GM21381 (cell line): ENCODE measurements around the gene TSC22D3.
A peak's percentile ranks its signal among the peaks of the same experiment; 100 is the strongest.

Experiments used
- ATAC-seq: cut with Tn5 transposase; IDR thresholded peaks from one replicate; pipeline ENCODE4 v1.9.1; 2021; ENCODE audit warnings: mild to moderate bottlenecking, moderate library complexity; ENCODE audit not compliant: unreplicated experiment

TSC22D3 gene

DNA sequence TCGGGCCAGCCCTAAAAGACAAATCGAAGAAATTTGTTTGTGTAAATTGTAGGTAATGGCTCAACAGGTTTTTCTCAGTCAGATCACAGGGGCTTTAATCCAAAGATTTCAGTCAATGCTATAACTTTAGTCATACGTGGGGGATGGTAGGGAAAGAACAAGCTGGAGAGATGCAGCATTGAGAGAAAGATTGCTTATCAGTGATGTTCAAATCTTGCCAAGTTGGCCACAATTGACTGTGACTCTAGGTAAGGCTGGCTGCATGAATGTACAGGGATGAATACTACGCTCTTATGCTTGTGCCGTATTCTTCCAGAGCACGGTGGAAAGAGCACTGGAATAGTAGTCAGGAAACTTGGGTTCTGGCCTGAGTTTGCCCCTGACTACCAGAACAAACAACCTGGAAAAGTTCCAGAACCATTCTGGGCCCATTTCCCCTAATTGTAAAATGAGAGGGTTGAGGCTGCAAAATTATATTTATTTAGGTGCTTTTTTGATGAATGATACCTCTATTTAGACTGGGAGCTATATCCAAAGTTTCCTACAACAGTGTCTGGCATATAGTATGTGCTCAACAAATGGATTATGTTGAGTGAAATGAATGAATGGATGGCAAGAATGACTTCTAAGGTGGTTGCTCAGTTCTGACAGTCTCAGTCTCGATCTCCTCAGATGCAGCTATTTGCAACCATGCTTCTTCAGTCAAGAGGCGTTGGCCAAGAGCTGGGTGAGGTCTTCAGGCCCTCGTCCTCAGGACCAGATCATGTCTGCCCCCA lies 44.4 kb downstream of the TSC22D3 start:
- ATAC-seq: no peak

GRCh38 chrX:107730298-107730655 lies 45.3 kb downstream of the TSC22D3 start:
- ATAC-seq: no peak

GRCh38 chrX:107729558-107730297 lies 45.9 kb downstream of the TSC22D3 start:
- ATAC-seq: no peak

DNA sequence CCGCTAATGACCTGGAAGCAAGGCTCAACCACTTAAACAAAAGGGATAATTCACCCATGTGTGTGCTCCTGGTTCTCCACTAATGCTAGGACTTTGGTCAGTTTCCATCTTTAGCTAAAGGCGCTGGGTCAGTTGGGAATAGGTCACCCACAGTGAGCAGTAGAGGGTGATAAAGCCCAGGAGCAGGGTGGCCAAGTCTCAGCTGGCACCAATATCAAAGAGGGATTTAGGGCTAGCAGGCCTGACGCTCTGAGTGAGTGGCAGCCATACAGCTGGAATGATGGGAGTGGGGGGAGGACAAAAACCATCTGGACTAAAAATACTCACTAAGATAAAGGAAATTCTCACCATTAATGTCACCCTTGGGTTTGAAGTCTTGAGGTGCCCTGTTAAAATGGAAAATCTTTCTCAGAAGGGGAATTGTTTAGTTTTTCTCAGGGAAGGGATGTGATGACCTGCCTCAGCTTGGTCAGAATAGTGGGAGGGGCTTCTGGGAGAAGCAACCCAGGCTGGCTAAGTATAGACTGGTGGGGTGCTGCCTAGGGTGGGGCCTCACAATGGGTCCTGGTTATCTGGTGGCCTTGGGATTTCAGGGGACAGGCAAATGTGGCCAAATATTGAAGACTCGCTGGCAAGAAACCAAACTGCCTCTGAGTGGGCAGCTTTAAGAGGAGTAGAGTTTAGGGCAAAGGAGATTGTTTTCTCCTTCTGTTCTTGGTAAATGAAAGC lies 47.1 kb downstream of the TSC22D3 start:
- ATAC-seq: no peak

GRCh38 chrX:107726816-107727534 lies 48.6 kb downstream of the TSC22D3 start:
- ATAC-seq: no peak

DNA sequence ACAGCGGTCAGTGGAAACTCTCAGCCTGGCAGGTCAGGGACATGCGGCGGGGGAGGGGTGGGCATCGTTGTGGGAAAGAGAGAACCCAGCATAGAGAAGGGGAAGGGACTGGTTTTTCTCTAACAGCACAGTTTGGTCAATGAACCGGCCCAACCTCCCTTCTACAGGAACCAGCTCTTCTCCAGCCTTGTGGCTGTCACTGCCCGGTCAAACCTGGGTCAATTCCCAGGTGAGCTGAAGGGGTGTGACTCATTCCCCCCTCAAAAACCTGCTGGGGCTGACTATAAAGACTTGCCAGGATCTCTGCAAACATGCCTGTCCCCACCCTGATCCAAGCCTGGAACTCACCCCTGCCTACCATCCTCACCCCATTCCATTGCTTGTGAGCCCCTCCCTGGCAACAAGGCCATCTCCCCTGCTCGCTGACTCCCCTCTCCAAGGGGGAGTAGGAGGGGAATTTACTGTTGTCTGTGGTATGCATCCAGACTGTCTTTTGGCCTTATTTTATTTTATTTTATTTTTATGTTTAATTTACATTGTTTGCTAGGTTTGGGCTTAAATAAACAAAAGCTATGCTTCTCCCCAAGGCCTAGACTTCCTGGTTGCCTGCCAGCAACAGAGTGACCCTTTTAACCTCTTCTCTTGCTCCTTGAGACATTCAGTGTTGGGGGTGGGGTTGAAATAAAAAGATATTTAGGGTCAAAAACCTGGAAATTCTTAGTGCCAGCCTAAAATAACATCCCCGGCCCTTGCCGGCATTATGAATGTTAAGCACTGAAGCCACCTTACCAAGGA lies 49.6 kb downstream of the TSC22D3 start:
- no peak for ATAC-seq

GRCh38 chrX:107724653-107725052 lies 50.9 kb downstream of the TSC22D3 start:
- ATAC-seq: no peak

DNA sequence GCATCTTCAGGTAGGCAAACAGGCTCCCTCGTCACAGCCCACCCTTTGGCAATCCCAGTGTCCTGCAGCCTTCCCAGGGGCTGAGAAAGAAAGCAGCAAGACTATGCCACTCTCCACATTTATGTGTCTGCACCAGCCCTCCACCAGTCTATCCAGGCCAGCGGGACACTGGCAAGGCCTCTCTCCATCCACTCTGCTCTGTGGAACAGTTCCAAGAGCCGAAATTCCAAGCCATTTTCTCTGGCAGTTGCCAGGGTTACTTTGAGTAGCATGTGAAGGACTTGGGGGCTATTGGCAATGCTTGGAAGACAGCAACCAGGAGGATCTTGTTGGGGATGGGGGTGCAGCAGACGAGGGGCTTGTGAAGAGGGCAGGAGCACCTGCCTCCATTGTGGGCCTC lies 52.1 kb downstream of the TSC22D3 start:
- ATAC-seq: no peak

GRCh38 chrX:107721966-107722707 lies 53.5 kb downstream of the TSC22D3 start:
- no peak for ATAC-seq

GRCh38 chrX:107721318-107721717 lies 54.3 kb downstream of the TSC22D3 start:
- ATAC-seq: peak; percentile 44

GRCh38 chrX:107718156-107718621 lies 57.4 kb downstream of the TSC22D3 start:
- no peak for ATAC-seq

GRCh38 chrX:107716816-107717700 lies 58.5 kb downstream of the TSC22D3 start:
- ATAC-seq: peak; percentile 79

DNA sequence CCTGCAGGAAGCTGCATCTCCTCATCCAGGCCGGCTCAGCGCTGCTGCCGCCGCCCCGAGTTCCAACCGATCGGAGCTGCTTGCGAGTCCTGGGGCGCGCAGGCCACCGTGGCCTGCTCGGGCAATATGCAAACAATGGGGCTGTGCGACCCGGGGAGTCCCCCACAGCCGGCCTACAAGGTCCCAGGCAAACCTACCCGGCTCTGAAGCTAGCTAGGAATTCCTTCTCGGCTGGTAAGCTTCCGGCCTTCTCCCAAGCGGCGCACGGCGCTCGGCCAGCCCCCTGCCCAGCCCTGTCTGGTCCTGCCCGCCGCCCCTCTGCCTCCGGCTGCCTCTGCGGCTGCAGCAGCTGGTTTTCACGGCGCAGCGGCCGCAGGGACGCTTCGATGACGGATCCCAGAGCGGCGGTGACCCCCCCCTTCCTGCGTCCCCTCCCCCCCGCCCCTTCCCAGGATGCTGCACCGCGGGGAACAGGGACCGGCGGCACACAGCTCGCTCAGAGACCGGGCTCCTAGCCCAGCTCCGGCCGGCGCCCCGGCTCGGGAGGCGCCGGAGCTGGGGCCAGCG lies 59.4 kb downstream of the TSC22D3 start:
- peak; percentile 10 for ATAC-seq

GRCh38 chrX:107715331-107716117 lies 60.1 kb downstream of the TSC22D3 start:
- ATAC-seq: no peak

GRCh38 chrX:107714206-107714891 lies 61.2 kb downstream of the TSC22D3 start:
- no peak for ATAC-seq

DNA sequence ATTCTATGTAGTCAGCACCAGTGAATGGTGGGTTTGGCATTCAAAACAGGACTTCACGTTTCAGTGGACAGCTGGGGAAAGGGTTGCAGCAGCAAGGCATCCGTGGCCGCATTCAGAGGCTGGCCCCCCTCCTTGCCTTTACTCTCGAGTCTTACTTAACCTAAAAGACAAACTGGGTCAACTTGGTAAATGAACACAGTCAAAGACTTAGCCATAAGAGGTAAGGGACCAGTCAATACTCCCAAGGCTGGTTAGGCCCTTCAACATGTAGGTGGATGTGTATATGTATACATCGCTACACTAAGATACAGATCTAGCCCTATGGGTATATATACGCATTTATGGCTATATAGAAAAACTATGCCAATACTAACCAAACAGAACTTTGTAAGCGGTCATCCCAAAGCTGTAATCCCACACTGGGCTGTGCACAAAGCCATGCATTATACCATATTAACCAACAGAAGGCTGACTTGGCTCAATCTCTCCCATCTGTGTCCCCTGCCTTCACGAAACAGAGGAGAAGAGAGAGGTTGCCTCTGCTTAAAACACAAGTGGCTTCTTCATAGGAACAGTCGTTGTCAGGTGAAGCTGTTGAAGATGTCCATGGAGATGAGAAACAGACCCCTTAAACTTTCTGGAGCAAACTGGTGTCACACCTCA lies 61.9 kb downstream of the TSC22D3 start:
- ATAC-seq: no peak
